ENCODE data around the gene CIITA. TPM values are rescaled to one million over a fixed set of nuclear protein-coding genes. Genes with fewer than 3 reads are reported as not detected.

Gene CIITA
- total and polyA plus RNA-seq, 4 donors, result 11.5 to 59.6 (median 26.6) TPM

DNA sequence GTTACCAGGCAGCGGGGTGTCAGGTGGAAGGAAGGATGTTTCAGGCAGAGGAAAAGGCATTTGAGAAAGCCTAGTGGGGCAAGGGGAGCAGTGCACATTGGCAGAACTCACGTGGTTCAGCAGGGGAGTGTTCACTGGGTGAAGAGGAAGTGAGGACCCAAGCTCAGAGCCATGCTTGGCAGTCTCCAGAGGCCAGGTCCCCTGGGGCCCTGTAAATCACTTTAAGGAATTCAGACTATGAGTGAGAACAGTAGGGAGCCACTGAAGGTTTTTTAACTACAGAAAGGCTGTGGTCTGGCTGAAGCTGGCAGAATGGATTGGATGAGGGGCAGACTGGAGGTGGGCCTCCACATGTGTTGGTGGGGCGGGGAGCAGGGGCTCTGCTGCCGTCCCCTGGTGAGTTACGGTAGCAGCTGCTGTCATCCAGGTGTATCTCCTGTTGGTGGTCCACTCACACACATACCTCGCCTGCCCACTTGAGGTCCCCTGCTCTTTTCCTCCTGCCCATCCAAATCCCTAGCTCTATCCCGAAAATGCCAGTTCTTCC, 72.5 kb downstream of the CIITA start:
- Histone ChIP-seq H3K4me3 (no peak overlapping the region), H3K9ac (ENCODE audit: insufficient read depth in 1 of 2, low read length in 2 of 2) (no peak overlapping the region), H3K27me3 (ENCODE audit: control insufficient read depth in 3 of 3, insufficient read depth in 3 of 3, low read length in 2 of 3) (no peaks in the 10 kb centered on the region), H3K27ac (ENCODE audit: low read depth in 1 of 2, low read length in 1 of 2) (no peak overlapping the region), H3K36me3 (ENCODE audit: control insufficient read depth in 4 of 4, insufficient read depth in 4 of 4, low read length in 4 of 4) (no peaks in the 10 kb centered on the region), H3K9me3 (ENCODE audit: control insufficient read depth in 4 of 4, insufficient read depth in 3 of 4, low read length in 3 of 4) (no peaks in the 10 kb centered on the region), H3K4me1 (ENCODE audit: control insufficient read depth in 5 of 5, insufficient read depth in 5 of 5, low read length in 5 of 5) (peaks cover 0 to 20% (median 15%) of the 10 kb centered on the region in 5 donors)
- TF ChIP-seq, protein P1, sequence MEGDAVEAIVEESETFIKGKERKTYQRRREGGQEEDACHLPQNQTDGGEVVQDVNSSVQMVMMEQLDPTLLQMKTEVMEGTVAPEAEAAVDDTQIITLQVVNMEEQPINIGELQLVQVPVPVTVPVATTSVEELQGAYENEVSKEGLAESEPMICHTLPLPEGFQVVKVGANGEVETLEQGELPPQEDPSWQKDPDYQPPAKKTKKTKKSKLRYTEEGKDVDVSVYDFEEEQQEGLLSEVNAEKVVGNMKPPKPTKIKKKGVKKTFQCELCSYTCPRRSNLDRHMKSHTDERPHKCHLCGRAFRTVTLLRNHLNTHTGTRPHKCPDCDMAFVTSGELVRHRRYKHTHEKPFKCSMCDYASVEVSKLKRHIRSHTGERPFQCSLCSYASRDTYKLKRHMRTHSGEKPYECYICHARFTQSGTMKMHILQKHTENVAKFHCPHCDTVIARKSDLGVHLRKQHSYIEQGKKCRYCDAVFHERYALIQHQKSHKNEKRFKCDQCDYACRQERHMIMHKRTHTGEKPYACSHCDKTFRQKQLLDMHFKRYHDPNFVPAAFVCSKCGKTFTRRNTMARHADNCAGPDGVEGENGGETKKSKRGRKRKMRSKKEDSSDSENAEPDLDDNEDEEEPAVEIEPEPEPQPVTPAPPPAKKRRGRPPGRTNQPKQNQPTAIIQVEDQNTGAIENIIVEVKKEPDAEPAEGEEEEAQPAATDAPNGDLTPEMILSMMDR (IDR thresholded peaks at IDR 0.05; ENCODE audit: control extremely low read depth, extremely low read depth), result no peak
- 65 to 80% methylated on average over 6 to 7 of the region's 7 CpGs for WGBS, 2 donors
- DNase-seq (no peak), ATAC-seq (ENCODE audit: insufficient read depth, low FRiP score) (no peak)

DNA sequence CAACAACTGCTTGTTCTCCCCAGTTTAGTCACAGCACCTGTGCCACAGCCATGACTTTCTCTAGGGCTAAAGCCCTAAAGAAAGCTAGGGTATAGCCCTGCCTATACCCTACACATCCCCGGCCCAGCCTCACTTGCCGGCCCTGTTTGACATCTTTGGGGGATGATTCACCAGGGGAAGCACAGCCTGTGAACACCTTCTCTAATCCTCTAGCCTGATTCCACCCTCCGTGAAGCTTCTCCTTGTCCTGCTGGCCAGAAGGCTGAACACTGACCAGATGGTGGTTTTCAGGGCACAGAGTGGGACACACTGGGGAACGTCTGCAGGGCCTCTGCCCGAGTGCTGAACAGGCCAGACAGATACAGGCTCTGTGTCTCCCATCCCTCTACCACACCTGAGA, 73.4 kb downstream of the CIITA start:
- Histone ChIP-seq H3K4me3 (no peak overlapping the region), H3K4me1 (ENCODE audit: control insufficient read depth in 5 of 5, insufficient read depth in 5 of 5, low read length in 5 of 5) (peaks cover 0 to 22% (median 10%) of the 10 kb centered on the region in 5 donors), H3K36me3 (ENCODE audit: control insufficient read depth in 4 of 4, insufficient read depth in 4 of 4, low read length in 4 of 4) (no peaks in the 10 kb centered on the region), H3K27ac (ENCODE audit: low read depth in 1 of 2, low read length in 1 of 2) (no peak overlapping the region), H3K27me3 (ENCODE audit: control insufficient read depth in 3 of 3, insufficient read depth in 3 of 3, low read length in 2 of 3) (no peaks in the 10 kb centered on the region), H3K9me3 (ENCODE audit: control insufficient read depth in 4 of 4, insufficient read depth in 3 of 4, low read length in 3 of 4) (no peaks in the 10 kb centered on the region), H3K9ac (ENCODE audit: insufficient read depth in 1 of 2, low read length in 2 of 2) (no peak overlapping the region)
- DNase-seq, result no peak
- WGBS, 2 donors, result 74 to 90% methylated on average over 5 of the region's 5 CpGs
- ATAC-seq (ENCODE audit: insufficient read depth, low FRiP score), result no peak
- TF ChIP-seq, protein P1 (IDR thresholded peaks at IDR 0.05; ENCODE audit: control extremely low read depth, extremely low read depth), result no peak

DNA sequence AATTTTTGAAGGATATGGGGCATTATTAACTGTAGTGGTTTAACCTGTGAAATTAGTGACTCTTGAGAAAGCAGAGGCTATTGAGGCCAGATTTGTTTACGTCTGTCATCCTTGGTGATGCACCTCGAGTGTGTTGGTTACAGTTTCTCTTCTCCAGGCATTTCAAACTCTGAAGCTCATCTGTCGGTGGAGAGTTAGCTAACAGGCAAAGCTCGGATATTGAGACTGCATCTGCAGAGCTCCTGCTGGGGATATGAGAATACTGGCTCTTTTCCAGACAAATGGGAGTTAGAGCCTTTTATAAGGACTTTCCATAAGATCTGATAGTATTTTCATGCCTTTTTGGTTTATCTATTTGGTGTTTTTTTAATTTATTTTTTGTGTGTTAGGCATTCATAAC, 74.0 kb downstream of the CIITA start:
- Histone ChIP-seq H3K4me3 (no peak overlapping the region), H3K4me1 (ENCODE audit: control insufficient read depth in 5 of 5, insufficient read depth in 5 of 5, low read length in 5 of 5) (peaks cover 0 to 21% (median 4%) of the 10 kb centered on the region in 5 donors), H3K9me3 (ENCODE audit: control insufficient read depth in 4 of 4, insufficient read depth in 3 of 4, low read length in 3 of 4) (no peaks in the 10 kb centered on the region), H3K27me3 (ENCODE audit: control insufficient read depth in 3 of 3, insufficient read depth in 3 of 3, low read length in 2 of 3) (no peaks in the 10 kb centered on the region), H3K36me3 (ENCODE audit: control insufficient read depth in 4 of 4, insufficient read depth in 4 of 4, low read length in 4 of 4) (no peaks in the 10 kb centered on the region), H3K9ac (ENCODE audit: insufficient read depth in 1 of 2, low read length in 2 of 2) (no peak overlapping the region), H3K27ac (ENCODE audit: low read depth in 1 of 2, low read length in 1 of 2) (no peak overlapping the region)
- ATAC-seq (ENCODE audit: insufficient read depth, low FRiP score) (no peak), DNase-seq (no peak)
- TF ChIP-seq, protein P1 (IDR thresholded peaks at IDR 0.05; ENCODE audit: control extremely low read depth, extremely low read depth), result no peak
- 55 to 82% methylated on average over 4 of the region's 4 CpGs for whole genome bisulfite sequencing, 2 donors

DNA sequence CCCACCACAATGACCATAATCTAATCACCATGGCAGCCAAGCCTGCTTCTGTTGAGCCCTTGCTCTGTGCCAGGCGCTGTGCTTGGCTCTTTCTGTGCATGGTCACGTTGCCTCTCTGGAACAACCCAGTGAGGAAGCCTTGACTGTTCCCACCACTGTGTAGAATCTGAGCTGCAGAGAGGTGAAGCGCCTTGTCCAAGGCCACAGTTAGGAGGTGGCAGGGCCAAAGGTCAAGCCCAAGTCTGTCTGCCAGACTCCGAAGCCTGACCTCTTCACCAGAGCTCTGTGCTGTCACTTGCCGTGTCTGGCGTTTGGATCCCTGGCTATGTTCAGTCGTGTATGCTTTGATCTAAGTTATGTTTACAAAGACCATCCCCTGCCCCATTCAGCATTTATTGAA, 77.9 kb downstream of the CIITA start:
- WGBS, 2 donors, result 91 to 94% methylated on average over 7 of the region's 7 CpGs

More for the DNA sequence above, 77.9 kb downstream of the CIITA start:
- peaks cover 0 to 6% (median 0%) of the 10 kb centered on the region in 5 donors for H3K4me1 ChIP-seq (ENCODE audit: control insufficient read depth in 5 of 5, insufficient read depth in 5 of 5, low read length in 5 of 5)
- H3K27me3 ChIP-seq (ENCODE audit: control insufficient read depth in 3 of 3, insufficient read depth in 3 of 3, low read length in 2 of 3), result no peaks in the 10 kb centered on the region
- H3K4me3 ChIP-seq, result no peak overlapping the region
- no peaks in the 10 kb centered on the region for H3K36me3 ChIP-seq (ENCODE audit: control insufficient read depth in 4 of 4, insufficient read depth in 4 of 4, low read length in 4 of 4)
- no peak for ATAC-seq (ENCODE audit: insufficient read depth, low FRiP score)
- H3K9ac ChIP-seq (ENCODE audit: insufficient read depth in 1 of 2, low read length in 2 of 2), result no peak overlapping the region
- no peak for DNase-seq
- no peak overlapping the region for H3K27ac ChIP-seq (ENCODE audit: low read depth in 1 of 2, low read length in 1 of 2)
- TF ChIP-seq, protein P1 (IDR thresholded peaks at IDR 0.05; ENCODE audit: control extremely low read depth, extremely low read depth), result no peak
- no peaks in the 10 kb centered on the region for H3K9me3 ChIP-seq (ENCODE audit: control insufficient read depth in 4 of 4, insufficient read depth in 3 of 4, low read length in 3 of 4)

All from lung (tissue), 12 donors.